Measurements from ENCODE around the gene CUX1.

DNA sequence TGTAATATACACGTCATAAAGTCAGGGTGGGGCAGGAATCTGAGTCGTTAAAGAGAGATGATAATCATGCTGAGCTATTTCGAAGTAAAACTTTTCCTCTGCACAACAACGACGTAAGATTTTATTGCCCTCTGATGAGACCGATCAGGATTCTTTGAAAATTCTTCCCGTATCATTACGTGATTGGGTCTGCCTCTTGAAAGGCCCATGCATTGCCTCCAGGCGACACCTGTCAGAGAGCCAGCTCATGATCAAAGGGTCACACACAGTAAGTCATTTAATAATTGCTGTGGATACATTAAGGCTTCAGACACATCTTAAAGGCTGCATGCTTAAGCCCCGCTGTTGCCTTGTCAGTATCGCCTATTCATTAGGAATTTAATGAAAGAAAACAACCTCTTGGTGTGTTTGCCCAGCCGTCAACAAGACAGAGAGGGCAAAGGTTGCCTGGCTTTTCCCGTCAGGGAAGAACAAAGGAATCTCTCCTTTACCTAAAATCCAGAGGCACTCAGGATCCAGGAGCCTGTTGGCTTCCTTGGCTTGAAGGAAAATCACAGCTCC is 280.3 kb downstream of the CUX1 start:
- no peak for TF ChIP-seq EP300 (IDR thresholded peaks at IDR 0.05; ENCODE audit: low read depth in 2 of 2, low read length in 2 of 2)
- no peak for TF ChIP-seq EP300 (CRISPR knock-in tag; IDR thresholded peaks at IDR 0.05; ENCODE audit: borderline replicate concordance)
- TF ChIP-seq ZBTB21 (CRISPR knock-in tag; IDR thresholded peaks at IDR 0.05), result no peak
- TF ChIP-seq ZNF777 (CRISPR knock-in tag; IDR thresholded peaks at IDR 0.05), result no peak
- TF ChIP-seq MAFK (conservative IDR thresholded peaks at IDR 0.05 in 1 of 2, IDR thresholded peaks at IDR 0.05 in 1 of 2; ENCODE audit: low read length in 2 of 2), result no peak
- TF ChIP-seq, protein P1, sequence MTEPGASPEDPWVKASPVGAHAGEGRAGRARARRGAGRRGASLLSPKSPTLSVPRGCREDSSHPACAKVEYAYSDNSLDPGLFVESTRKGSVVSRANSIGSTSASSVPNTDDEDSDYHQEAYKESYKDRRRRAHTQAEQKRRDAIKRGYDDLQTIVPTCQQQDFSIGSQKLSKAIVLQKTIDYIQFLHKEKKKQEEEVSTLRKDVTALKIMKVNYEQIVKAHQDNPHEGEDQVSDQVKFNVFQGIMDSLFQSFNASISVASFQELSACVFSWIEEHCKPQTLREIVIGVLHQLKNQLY (CRISPR knock-in tag; IDR thresholded peaks at IDR 0.05), result no peak
- TF ChIP-seq ZZZ3 (CRISPR knock-in tag; IDR thresholded peaks at IDR 0.05; ENCODE audit: borderline replicate concordance), result no peak
